HG02970 (cell line): ENCODE data around the gene CHMP6.
"Not testable (repeated sequence)": the region's sequence is repeated elsewhere in the genome, so short reads cannot be mapped to it uniquely, and the experiment has no call there.

Experiments
- ATAC-seq: cut with Tn5 transposase; IDR thresholded peaks from one replicate; pipeline ENCODE4 v1.9.1; 2021; ENCODE audit warnings: mild to moderate bottlenecking, moderate library complexity, moderate number of reproducible peaks; ENCODE audit not compliant: unreplicated experiment, low FRiP score

Gene CHMP6

GRCh38 chr17:81027038-81027437, 35.4 kb downstream of the CHMP6 start:
- ATAC-seq: no peak

- no peak for ATAC-seq
These were observed 36.2 kb downstream of the CHMP6 start for GRCh38 chr17:81027591-81028505.

- no peak for ATAC-seq
These were observed 36.8 kb downstream of the CHMP6 start for GRCh38 chr17:81028506-81028858.

- no peak for ATAC-seq
These were observed 38.2 kb downstream of the CHMP6 start for GRCh38 chr17:81029859-81030258.

- not testable (repeated sequence) for ATAC-seq
These were observed 38.7 kb downstream of the CHMP6 start for GRCh38 chr17:81030312-81030711.

- no peak for ATAC-seq
These were observed 39.3 kb downstream of the CHMP6 start for GRCh38 chr17:81030741-81031565.

GRCh38 chr17:81031566-81032550, 40.2 kb downstream of the CHMP6 start:
- ATAC-seq: no peak

- no peak for ATAC-seq
These were observed 41.2 kb downstream of the CHMP6 start for GRCh38 chr17:81032641-81033480.

- ATAC-seq: no peak
These were observed 42.0 kb downstream of the CHMP6 start for GRCh38 chr17:81033535-81034167.

- no peak for ATAC-seq
These were observed 42.6 kb downstream of the CHMP6 start for GRCh38 chr17:81034168-81034777.

- ATAC-seq: peak; percentile 52
These were observed 43.3 kb downstream of the CHMP6 start, which contains the start of gene BAIAP2 for GRCh38 chr17:81034779-81035520. Gene BAIAP2 (plus strand): TSS chr17:81035151. CDS start chr17:81035255, 104 bp downstream.

- ATAC-seq: peak; percentile 21
These were observed 44.0 kb downstream of the CHMP6 start for GRCh38 chr17:81035521-81036196.

- no peak for ATAC-seq
These were observed 44.7 kb downstream of the CHMP6 start for GRCh38 chr17:81036197-81036941.

GRCh38 chr17:81037026-81037797, 45.6 kb downstream of the CHMP6 start:
- ATAC-seq: no peak

- no peak for ATAC-seq
These were observed 46.4 kb downstream of the CHMP6 start for GRCh38 chr17:81037798-81038733.
